HG02798 (cell line): Measurements from ENCODE around the gene TMEM151B.

ENCODE experiments used
- ATAC-seq: cut with Tn5 transposase; IDR thresholded peaks from one replicate; pipeline ENCODE4 v1.9.1; 2021; ENCODE audit warnings: mild to moderate bottlenecking; ENCODE audit not compliant: unreplicated experiment, poor library complexity

The TMEM151B gene

GRCh38 chr6:44232676-44233566, 37.3 kb upstream of the TMEM151B start:
- ATAC-seq: no peak

- ATAC-seq: no peak
Measured at GRCh38 chr6:44233567-44234100, 36.6 kb upstream of the TMEM151B start.

- ATAC-seq: no peak
Measured at GRCh38 chr6:44234101-44235025, 35.9 kb upstream of the TMEM151B start.

GRCh38 chr6:44235269-44235668, 35.0 kb upstream of the TMEM151B start:
- ATAC-seq: no peak

- no peak for ATAC-seq
Measured at GRCh38 chr6:44235891-44236516, 34.2 kb upstream of the TMEM151B start.

- peak; percentile 67 for ATAC-seq
Measured at GRCh38 chr6:44237021-44237812, 33.0 kb upstream of the TMEM151B start.

GRCh38 chr6:44237813-44238433, 32.3 kb upstream of the TMEM151B start:
- ATAC-seq: peak; percentile 85

GRCh38 chr6:44238687-44239350, 31.4 kb upstream of the TMEM151B start:
- ATAC-seq: no peak

- ATAC-seq: no peak
Measured at GRCh38 chr6:44243345-44243744, 26.9 kb upstream of the TMEM151B start.

GRCh38 chr6:44245391-44245911, 24.8 kb upstream of the TMEM151B start:
- ATAC-seq: no peak

GRCh38 chr6:44245912-44246662, 24.2 kb upstream of the TMEM151B start:
- ATAC-seq: peak; percentile 61

- peak; percentile 69 for ATAC-seq
Measured at GRCh38 chr6:44246663-44247337, 23.4 kb upstream of the TMEM151B start, which contains the start of gene HSP90AB1. Gene HSP90AB1, plus strand, starts transcription at chr6:44247101. Its CDS starts 1,529 bp downstream, at chr6:44248630.

GRCh38 chr6:44247338-44248302, 22.6 kb upstream of the TMEM151B start:
- ATAC-seq: peak; percentile 35

- ATAC-seq: no peak
Measured at GRCh38 chr6:44248579-44248978, 21.7 kb upstream of the TMEM151B start.

- no peak for ATAC-seq
Measured at GRCh38 chr6:44249082-44249748, 21.0 kb upstream of the TMEM151B start.
